Colonic mucosa (tissue), 4 donors: ENCODE results near the gene MXRA7. TPM values are rescaled to one million over a fixed set of nuclear protein-coding genes. Genes with fewer than 3 reads are reported as not detected.

Experiments used
- DNase-seq: peaks from one replicate; pipeline ENCODE4 v3.0.0-alpha.2; 2020
- H3K27ac ChIP-seq: fragments of 200-600 bp; one replicate; pipeline ENCODE4 v1.8.0; 2021
- H3K27me3 ChIP-seq: fragments of 200-600 bp; one replicate; pipeline ENCODE4 v1.8.0; 2021
- H3K36me3 ChIP-seq: fragments of 200-600 bp; one replicate; pipeline ENCODE4 v1.8.0; 2021
- H3K4me1 ChIP-seq: fragments of 200-600 bp; one replicate; pipeline ENCODE4 v1.8.0; 2021; ENCODE audit warnings: mild to moderate bottlenecking
- H3K4me3 ChIP-seq: fragments of 200-600 bp; one replicate; pipeline ENCODE4 v1.8.0; 2021
- H3K9ac ChIP-seq, 2 donors: one replicate each; pipeline ENCODE4 v1.7.0; 2013; ENCODE audit warnings: control low read depth in 2 of 2, low read depth in 2 of 2, low read length in 2 of 2
- H3K9me3 ChIP-seq: fragments of 200-600 bp; one replicate; pipeline ENCODE4 v1.8.0; 2021
- intact Hi-C: fragments of 100-400 bp; cut with DNase I; formaldehyde crosslinking; loops from one replicate; pipeline ENCODE4 v1.14.1; 2022
- total RNA-seq, 2 donors: library from RNA; stranded (reverse); fragmentation: NEBNext Ultra II Directional in 1 of 2; extraction: Animal tissue kit (Norgen Biotek cat#: 25700) in 1 of 2; gene quantifications; one replicate each; pipeline ENCODE4 v1.2.1, GENCODE V29; 2021
- TF ChIP-seq, protein P1 (sequence below): fragments of 200-600 bp; IDR thresholded peaks from one replicate; pipeline ENCODE4 v1.8.0; 2022; ENCODE audit warnings: antibody characterized with exemption, mild to moderate bottlenecking
- donor health status: healthy.
- donor health status: DM: no; HTN: no; CAD: no.
- donor health status: DM: no; HTN: no; CAD: no.

The MXRA7 gene
- total RNA-seq, 2 donors from 2014 or later, result 20.3 to 39.3 TPM

DNA sequence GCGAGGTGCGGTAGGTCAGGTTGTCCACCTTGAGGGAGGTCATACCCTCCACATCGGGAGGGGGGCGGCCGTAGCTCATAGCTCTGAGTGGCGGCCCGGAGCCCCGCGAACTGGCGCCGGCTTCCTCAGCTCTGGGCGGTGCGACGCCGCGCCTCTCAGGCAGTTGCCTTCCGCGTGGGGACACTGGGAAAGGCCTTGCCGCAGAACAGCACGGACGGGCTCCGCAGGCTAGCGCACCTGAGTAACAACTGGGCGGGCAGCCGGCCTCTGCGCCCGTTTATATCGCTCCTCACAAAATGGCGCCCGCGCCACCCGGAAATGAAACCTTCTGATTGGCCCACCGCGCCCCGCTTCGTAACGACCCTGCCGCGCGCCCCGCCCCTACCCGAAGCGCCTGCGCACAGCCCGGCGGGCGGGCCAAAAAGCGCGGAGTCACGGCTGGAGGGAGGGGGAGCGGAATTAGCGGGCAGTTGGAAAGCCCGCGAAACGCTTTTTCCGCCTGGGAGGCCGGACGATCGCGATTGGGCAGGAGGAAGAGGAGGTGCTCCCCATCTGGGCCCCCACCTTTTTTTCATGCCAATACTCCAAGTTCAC is 26.4 kb upstream of the MXRA7 start, which contains the start of gene SRSF2:
Gene SRSF2, minus strand, starts transcription at position 250 of the 594 bp plus-strand sequence. Its CDS starts 171 bp downstream, at position 79.
- H3K4me3 ChIP-seq, result peak within 1 kb of the TSS; percentile 79
- peaks cover 4% of the 10 kb centered on the region for H3K4me1 ChIP-seq
- intact Hi-C loops, result no loop called here
- H3K27ac ChIP-seq, result peak within 1 kb of the TSS; percentile 100
- no peaks in the 10 kb centered on the region for H3K27me3 ChIP-seq
- H3K36me3 ChIP-seq, result no peaks in the 10 kb centered on the region
- TF ChIP-seq, protein P1, sequence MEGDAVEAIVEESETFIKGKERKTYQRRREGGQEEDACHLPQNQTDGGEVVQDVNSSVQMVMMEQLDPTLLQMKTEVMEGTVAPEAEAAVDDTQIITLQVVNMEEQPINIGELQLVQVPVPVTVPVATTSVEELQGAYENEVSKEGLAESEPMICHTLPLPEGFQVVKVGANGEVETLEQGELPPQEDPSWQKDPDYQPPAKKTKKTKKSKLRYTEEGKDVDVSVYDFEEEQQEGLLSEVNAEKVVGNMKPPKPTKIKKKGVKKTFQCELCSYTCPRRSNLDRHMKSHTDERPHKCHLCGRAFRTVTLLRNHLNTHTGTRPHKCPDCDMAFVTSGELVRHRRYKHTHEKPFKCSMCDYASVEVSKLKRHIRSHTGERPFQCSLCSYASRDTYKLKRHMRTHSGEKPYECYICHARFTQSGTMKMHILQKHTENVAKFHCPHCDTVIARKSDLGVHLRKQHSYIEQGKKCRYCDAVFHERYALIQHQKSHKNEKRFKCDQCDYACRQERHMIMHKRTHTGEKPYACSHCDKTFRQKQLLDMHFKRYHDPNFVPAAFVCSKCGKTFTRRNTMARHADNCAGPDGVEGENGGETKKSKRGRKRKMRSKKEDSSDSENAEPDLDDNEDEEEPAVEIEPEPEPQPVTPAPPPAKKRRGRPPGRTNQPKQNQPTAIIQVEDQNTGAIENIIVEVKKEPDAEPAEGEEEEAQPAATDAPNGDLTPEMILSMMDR, result no peak
- H3K9me3 ChIP-seq, result no peaks in the 10 kb centered on the region
- H3K9ac ChIP-seq, result peak within 1 kb of the TSS; percentile 91 to 99
- peak; percentile 98 for DNase-seq

DNA sequence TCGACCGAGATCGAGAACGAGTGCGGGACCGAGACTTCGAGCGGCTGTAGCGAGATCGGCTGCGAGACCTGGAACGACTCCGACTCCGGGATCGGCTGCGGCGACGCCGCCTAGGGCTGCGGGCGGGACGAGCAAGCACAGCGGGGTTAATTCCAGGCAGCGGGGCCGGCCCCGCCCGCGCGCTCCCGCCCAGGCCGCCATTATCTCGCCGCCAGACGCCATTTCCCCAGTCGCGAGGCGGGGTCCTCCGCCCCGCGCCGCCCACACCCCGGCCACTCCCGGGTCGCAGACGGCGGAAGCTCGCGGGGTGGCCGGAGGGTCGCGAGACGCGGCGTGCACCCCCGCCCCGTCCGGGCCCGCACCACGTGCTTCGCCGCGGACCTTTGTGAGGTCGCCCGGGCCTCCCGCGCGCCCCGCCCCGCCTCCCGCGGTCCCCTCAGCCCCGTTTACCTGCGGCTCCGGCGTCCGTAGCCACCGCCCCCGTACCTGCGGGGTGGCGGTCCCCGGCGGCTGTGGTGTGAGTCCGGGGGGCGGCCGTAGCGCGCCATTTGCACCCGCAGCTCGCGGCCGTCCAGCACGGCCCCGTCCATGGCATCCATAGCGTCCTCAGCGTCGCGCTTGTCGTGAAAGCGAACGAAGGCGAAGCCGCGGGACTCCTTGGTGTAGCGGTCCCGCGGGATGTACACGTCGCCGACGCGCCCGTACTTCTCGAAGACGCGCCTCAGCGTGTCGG is 25.8 kb upstream of the MXRA7 start:
- no peaks in the 10 kb centered on the region for H3K27me3 ChIP-seq
- no peaks in the 10 kb centered on the region for H3K9me3 ChIP-seq
- peak overlapping the region; percentile 100 for H3K27ac ChIP-seq
- H3K36me3 ChIP-seq, result no peaks in the 10 kb centered on the region
- TF ChIP-seq, protein P1, result no peak
- intact Hi-C loops, result no loop called here
- DNase-seq, result peak; percentile 79
- peaks cover 4% of the 10 kb centered on the region for H3K4me1 ChIP-seq
- H3K4me3 ChIP-seq, result peak overlapping the region; percentile 79
- H3K9ac ChIP-seq, result peak overlapping the region; percentile 91 to 99

DNA sequence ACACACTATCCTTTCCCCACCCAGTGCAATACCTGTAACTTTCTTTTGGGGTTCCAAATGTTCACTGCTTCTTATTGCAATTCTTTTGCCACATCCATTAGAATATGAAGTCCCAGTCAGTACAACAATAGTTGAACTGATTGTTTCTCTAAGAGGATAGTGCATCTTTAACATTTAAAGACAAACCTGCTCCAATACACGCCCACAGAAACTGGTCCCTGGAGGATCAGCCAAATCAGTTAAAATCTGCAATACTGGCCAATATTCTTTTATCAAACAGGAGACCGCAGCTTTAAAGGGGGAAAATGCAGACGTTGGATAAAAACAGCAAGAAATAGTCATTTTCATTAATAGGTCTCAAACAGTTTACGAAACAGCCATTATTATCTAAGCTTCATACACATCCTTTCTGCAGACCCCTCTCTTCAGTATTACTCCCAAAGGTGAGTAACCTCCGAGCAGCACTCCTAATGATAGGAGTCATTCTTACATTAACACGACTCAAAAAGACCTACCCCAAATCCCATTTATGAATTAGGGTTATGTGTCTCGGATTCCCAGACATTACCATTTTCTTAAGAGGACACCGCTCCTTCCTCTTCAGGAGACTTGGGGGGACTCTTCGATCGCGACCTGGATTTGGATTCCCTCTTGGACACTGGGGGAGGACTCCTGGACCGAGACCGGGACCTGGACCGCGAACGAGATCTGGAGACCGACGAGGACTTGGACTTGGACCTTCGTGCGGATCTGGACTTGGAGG is 25.0 kb upstream of the MXRA7 start:
- TF ChIP-seq, protein P1, result no peak
- peak overlapping the region; percentile 79 for H3K4me3 ChIP-seq
- DNase-seq, result no peak
- H3K36me3 ChIP-seq, result no peaks in the 10 kb centered on the region
- H3K4me1 ChIP-seq, result peaks cover 4% of the 10 kb centered on the region
- H3K9me3 ChIP-seq, result no peaks in the 10 kb centered on the region
- peak overlapping the region; percentile 91 to 99 for H3K9ac ChIP-seq
- no peaks in the 10 kb centered on the region for H3K27me3 ChIP-seq
- intact Hi-C loops, result no loop called here
- peak overlapping the region; percentile 100 for H3K27ac ChIP-seq

DNA sequence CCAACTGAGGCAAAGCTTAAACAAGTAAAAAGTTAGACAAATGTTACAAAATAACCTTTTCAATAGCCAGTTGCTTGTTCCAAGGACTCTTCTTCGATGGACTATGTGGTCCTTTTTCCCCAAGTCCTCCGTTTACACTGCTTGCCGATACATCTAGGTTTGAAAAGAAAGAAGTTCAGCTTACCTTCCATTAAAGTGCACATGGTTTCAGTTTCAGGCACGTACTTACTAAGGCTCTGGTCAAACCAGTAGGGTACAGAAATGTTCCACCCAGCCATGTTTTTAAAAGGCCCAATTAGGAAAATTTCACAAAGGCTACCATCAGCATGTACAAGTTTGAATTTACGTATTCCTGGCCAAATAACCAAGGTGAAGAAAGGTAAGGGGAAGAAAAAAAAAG is 24.2 kb upstream of the MXRA7 start:
- no peaks in the 10 kb centered on the region for H3K9me3 ChIP-seq
- H3K27ac ChIP-seq, result peak overlapping the region; percentile 100
- no peaks in the 10 kb centered on the region for H3K36me3 ChIP-seq
- intact Hi-C loops, result no loop called here
- H3K4me1 ChIP-seq, result peaks cover 4% of the 10 kb centered on the region
- no peaks in the 10 kb centered on the region for H3K27me3 ChIP-seq
- peak overlapping the region in 1 of 2 donors; percentile 91 for H3K9ac ChIP-seq
- no peak for DNase-seq
- peak overlapping the region; percentile 79 for H3K4me3 ChIP-seq
- TF ChIP-seq, protein P1, result no peak

DNA sequence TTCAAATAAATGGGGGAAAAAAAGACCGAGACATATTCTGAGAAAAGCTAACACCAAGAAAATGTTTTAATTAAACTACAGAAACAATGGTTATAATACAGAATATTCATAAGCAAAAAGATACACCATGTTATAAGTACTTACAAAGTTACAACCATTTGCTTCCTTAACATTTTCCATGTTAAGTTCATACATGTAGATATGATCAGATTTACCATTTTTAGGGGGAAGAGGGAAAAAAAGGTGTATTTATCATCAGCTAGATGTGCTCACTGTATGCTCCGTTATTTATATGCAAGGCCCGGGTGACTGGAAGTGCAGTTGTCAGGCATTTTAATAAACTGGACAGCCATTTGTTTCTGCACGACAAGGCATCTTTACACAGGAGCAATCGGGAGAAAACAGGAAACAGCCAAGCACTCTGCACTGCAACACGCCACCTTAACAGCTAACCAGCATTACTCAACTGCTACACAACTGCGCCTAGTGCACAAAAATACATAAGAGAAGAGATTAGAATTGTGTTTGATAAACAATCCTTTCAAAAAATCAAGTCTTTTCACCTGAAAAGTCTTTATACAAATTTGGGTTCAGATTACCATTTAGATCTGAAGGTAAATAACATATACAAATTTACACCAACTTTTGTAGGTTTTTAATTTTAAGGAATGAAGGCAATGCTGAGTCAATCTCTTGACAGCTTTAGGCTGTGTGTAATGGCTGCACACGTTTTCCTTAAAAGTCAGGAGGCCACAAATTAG is 23.5 kb upstream of the MXRA7 start:
- Histone ChIP-seq H3K4me1 (peaks cover 4% of the 10 kb centered on the region), H3K27me3 (no peaks in the 10 kb centered on the region), H3K9ac (peak overlapping the region in 1 of 2 donors; percentile 91), H3K4me3 (peak overlapping the region; percentile 79), H3K36me3 (no peaks in the 10 kb centered on the region), H3K27ac (peak overlapping the region; percentile 100), H3K9me3 (no peaks in the 10 kb centered on the region)
- DNase-seq, result peak; percentile 36
- TF ChIP-seq, protein P1, result no peak
- intact Hi-C loops, result no loop called here
